ENCODE measurements around the gene AHNAK. TPM values are rescaled to one million over a fixed set of nuclear protein-coding genes. Genes with fewer than 3 reads are reported as not detected.

The AHNAK gene
- polyA plus RNA-seq, 1 experiment = 145 TPM

- ChIA-PET POLR2A (no interaction called here), CTCF (interaction anchor here (1.2 to 2.9 kb wide), 3 partner anchors 8 to 86 kb away, joined by 5 to 11 read pairs (median 6); no protein-coding TSS in a partner anchor)
- Histone ChIP-seq H3K36me3 (ENCODE audit: control insufficient read depth, insufficient read depth, low read length) (no peaks in the 10 kb centered on the region), H3K4me3 (ENCODE audit: low read depth, low read length) (no peak overlapping the region), H3K27me3 (ENCODE audit: control insufficient read depth, insufficient read depth, low read length) (no peaks in the 10 kb centered on the region)
- DNase-seq (ENCODE audit: low read depth) = no peak
- no peak for TF ChIP-seq CTCF (IDR thresholded peaks at IDR 0.05; ENCODE audit: insufficient read depth, low read depth, low read length)
These were observed 89.1 kb downstream of the AHNAK start for GRCh38 chr11:62457478-62457877.

GRCh38 chr11:62456630-62457029 lies 90.0 kb downstream of the AHNAK start:
- POLR2A ChIA-PET = no interaction called here
- no peaks in the 10 kb centered on the region for H3K36me3 ChIP-seq (ENCODE audit: control insufficient read depth, insufficient read depth, low read length)
- TF ChIP-seq CTCF (IDR thresholded peaks at IDR 0.05; ENCODE audit: insufficient read depth, low read depth, low read length) = no peak
- CTCF ChIA-PET = interaction anchor here (2.9 kb wide), 1 partner anchor 12 kb away, joined by 11 read pairs; no protein-coding TSS in a partner anchor
- H3K4me3 ChIP-seq (ENCODE audit: low read depth, low read length) = no peak overlapping the region
- DNase-seq (ENCODE audit: low read depth) = no peak
- H3K27me3 ChIP-seq (ENCODE audit: control insufficient read depth, insufficient read depth, low read length) = no peaks in the 10 kb centered on the region

GRCh38 chr11:62452839-62453468 lies 93.7 kb downstream of the AHNAK start:
- no peaks in the 10 kb centered on the region for H3K27me3 ChIP-seq (ENCODE audit: control insufficient read depth, insufficient read depth, low read length)
- no peaks in the 10 kb centered on the region for H3K36me3 ChIP-seq (ENCODE audit: control insufficient read depth, insufficient read depth, low read length)
- no peak for TF ChIP-seq CTCF (IDR thresholded peaks at IDR 0.05; ENCODE audit: insufficient read depth, low read depth, low read length)
- H3K4me3 ChIP-seq (ENCODE audit: low read depth, low read length) = no peak overlapping the region
- ChIA-PET CTCF (interaction anchor here (0.8 to 1.2 kb wide), 4 partner anchors 9 to 90 kb away, joined by 3 read pairs; no protein-coding TSS in a partner anchor), POLR2A (no interaction called here)
- DNase-seq (ENCODE audit: low read depth) = no peak

GRCh38 chr11:62452261-62452660 lies 94.3 kb downstream of the AHNAK start:
- POLR2A ChIA-PET = no interaction called here
- CTCF ChIA-PET = interaction anchor here (1.2 kb wide), 1 partner anchor 90 kb away, joined by 3 read pairs; no protein-coding TSS in a partner anchor
- TF ChIP-seq CTCF (IDR thresholded peaks at IDR 0.05; ENCODE audit: insufficient read depth, low read depth, low read length) = no peak
- Histone ChIP-seq H3K27me3 (ENCODE audit: control insufficient read depth, insufficient read depth, low read length) (no peaks in the 10 kb centered on the region), H3K4me3 (ENCODE audit: low read depth, low read length) (no peak overlapping the region), H3K36me3 (ENCODE audit: control insufficient read depth, insufficient read depth, low read length) (no peaks in the 10 kb centered on the region)
- DNase-seq (ENCODE audit: low read depth) = no peak

GRCh38 chr11:62451241-62451621 lies 95.4 kb downstream of the AHNAK start:
- no peak for DNase-seq (ENCODE audit: low read depth)
- no peaks in the 10 kb centered on the region for H3K36me3 ChIP-seq (ENCODE audit: control insufficient read depth, insufficient read depth, low read length)
- no peak overlapping the region for H3K4me3 ChIP-seq (ENCODE audit: low read depth, low read length)
- ChIA-PET POLR2A (no interaction called here), CTCF (interaction anchor here (0.6 kb wide), 1 partner anchor 64 kb away, joined by 3 read pairs; no protein-coding TSS in a partner anchor)
- TF ChIP-seq CTCF (IDR thresholded peaks at IDR 0.05; ENCODE audit: insufficient read depth, low read depth, low read length) = no peak
- no peaks in the 10 kb centered on the region for H3K27me3 ChIP-seq (ENCODE audit: control insufficient read depth, insufficient read depth, low read length)
